Fibroblast of mammary gland (primary cell): ENCODE measurements around the gene CDH13.
A peak's percentile ranks its signal among the peaks of the same experiment; 100 is the strongest.

Experiments
- DNase-seq: peaks from one replicate; pipeline ENCODE4 v3.0.0-alpha.2; 2010; ENCODE audit warnings: low read depth
- H3K4me3 ChIP-seq: 2 replicates; pipeline ENCODE4 v1.5.1; 2011; ENCODE audit warnings: low read depth, mild to moderate bottlenecking, low read length, moderate library complexity; ENCODE audit not compliant: control insufficient read depth
- CTCF ChIP-seq: conservative IDR thresholded peaks from 2 replicates; pipeline ENCODE4 v1.5.1; 2011; ENCODE audit warnings: low read depth, low read length, inconsistent platforms; ENCODE audit not compliant: control insufficient read depth, insufficient read depth

Gene CDH13

GRCh38 chr16:83791916-83792315, 1165.1 kb downstream of the CDH13 start:
- DNase-seq: no peak
- TF ChIP-seq CTCF: no peak
- H3K4me3 ChIP-seq: no peak overlapping the region

- no peak for TF ChIP-seq CTCF
- H3K4me3 ChIP-seq: no peak overlapping the region
- no peak for DNase-seq
Measured at GRCh38 chr16:83792391-83792790, 1165.6 kb downstream of the CDH13 start.

- no peak overlapping the region for H3K4me3 ChIP-seq
- no peak for DNase-seq
- no peak for TF ChIP-seq CTCF
Measured at GRCh38 chr16:83793179-83793578, 1166.4 kb downstream of the CDH13 start.

GRCh38 chr16:83794860-83795554, 1168.2 kb downstream of the CDH13 start:
- no peak for DNase-seq
- no peak overlapping the region for H3K4me3 ChIP-seq
- TF ChIP-seq CTCF: no peak

- no peak for TF ChIP-seq CTCF
- H3K4me3 ChIP-seq: no peak overlapping the region
- DNase-seq: no peak
Measured at GRCh38 chr16:83797013-83797412, 1170.2 kb downstream of the CDH13 start.

GRCh38 chr16:83799336-83799735, 1172.6 kb downstream of the CDH13 start:
- no peak overlapping the region for H3K4me3 ChIP-seq
- TF ChIP-seq CTCF: no peak
- no peak for DNase-seq

- peak; percentile 60 for DNase-seq
- TF ChIP-seq CTCF: no peak
- peak overlapping the region; percentile 6 for H3K4me3 ChIP-seq
Measured at GRCh38 chr16:83802135-83802534, 1175.4 kb downstream of the CDH13 start.
